GM19324 (cell line): Measurements from ENCODE around the gene SDK1.

Experiments
- ATAC-seq: cut with Tn5 transposase; IDR thresholded peaks from one replicate; pipeline ENCODE4 v1.9.1; 2021; ENCODE audit warnings: mild to moderate bottlenecking, moderate library complexity; ENCODE audit not compliant: unreplicated experiment, low FRiP score

SDK1 gene

GRCh38 chr7:3991731-3992231 lies 690.7 kb downstream of the SDK1 start:
- ATAC-seq = no peak

- no peak for ATAC-seq
Observed at GRCh38 chr7:3992841-3993240, 691.8 kb downstream of the SDK1 start.

- ATAC-seq = no peak
Observed at GRCh38 chr7:3994764-3995163, 693.7 kb downstream of the SDK1 start.

- ATAC-seq = no peak
Observed at GRCh38 chr7:3995187-3995586, 694.1 kb downstream of the SDK1 start.

- no peak for ATAC-seq
Observed at GRCh38 chr7:3998060-3998459, 697.0 kb downstream of the SDK1 start.

GRCh38 chr7:4000139-4000538 lies 699.1 kb downstream of the SDK1 start:
- ATAC-seq = no peak

- ATAC-seq = no peak
Observed at GRCh38 chr7:4000934-4001333, 699.9 kb downstream of the SDK1 start.

GRCh38 chr7:4001742-4002141 lies 700.7 kb downstream of the SDK1 start:
- ATAC-seq = no peak

GRCh38 chr7:4003503-4003902 lies 702.5 kb downstream of the SDK1 start:
- no peak for ATAC-seq

GRCh38 chr7:4006687-4007086 lies 705.6 kb downstream of the SDK1 start:
- ATAC-seq = no peak

GRCh38 chr7:4009211-4010060 lies 708.4 kb downstream of the SDK1 start:
- no peak for ATAC-seq

- no peak for ATAC-seq
Observed at GRCh38 chr7:4010061-4010605, 709.1 kb downstream of the SDK1 start.

- no peak for ATAC-seq
Observed at GRCh38 chr7:4010923-4011656, 710.0 kb downstream of the SDK1 start.

- no peak for ATAC-seq
Observed at GRCh38 chr7:4013793-4014192, 712.7 kb downstream of the SDK1 start.

GRCh38 chr7:4014346-4015050 lies 713.4 kb downstream of the SDK1 start:
- no peak for ATAC-seq

GRCh38 chr7:4015371-4015770 lies 714.3 kb downstream of the SDK1 start:
- no peak for ATAC-seq

- ATAC-seq = no peak
Observed at GRCh38 chr7:4015996-4016395, 714.9 kb downstream of the SDK1 start.

- no peak for ATAC-seq
Observed at GRCh38 chr7:4017081-4017480, 716.0 kb downstream of the SDK1 start.

- ATAC-seq = no peak
Observed at GRCh38 chr7:4017785-4018184, 716.7 kb downstream of the SDK1 start.

- ATAC-seq = no peak
Observed at GRCh38 chr7:4018601-4019316, 717.7 kb downstream of the SDK1 start.
